Measurements from ENCODE around the gene NHERF2.

DNA sequence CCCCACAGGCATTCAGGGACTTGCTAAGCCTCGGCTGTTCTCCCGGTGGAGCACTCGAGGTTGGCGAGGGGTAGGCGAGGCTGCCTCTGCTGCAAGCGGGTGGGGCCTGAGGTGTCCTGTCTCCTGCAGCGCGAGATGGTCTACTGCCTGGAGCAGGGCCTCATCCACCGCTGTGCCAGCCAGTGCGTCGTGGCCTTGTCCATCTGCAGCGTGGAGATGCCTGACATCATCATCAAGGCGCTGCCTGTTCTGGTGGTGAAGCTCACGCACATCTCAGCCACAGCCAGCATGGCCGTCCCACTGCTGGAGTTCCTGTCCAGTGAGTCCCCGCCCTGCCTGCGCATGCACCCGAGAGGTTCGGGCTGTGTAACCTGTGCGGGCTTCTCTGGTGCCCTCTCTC is 47.4 kb downstream of the NHERF2 start:
- TF ChIP-seq POLR2A (IDR thresholded peaks at IDR 0.05; ENCODE audit: low read depth, low read length), result no peak
- TF ChIP-seq SPI1 (IDR thresholded peaks at IDR 0.05; ENCODE audit: low read depth, low read length), result no peak
